ENCODE data around the gene DIPK2B. TPM values are rescaled to one million over a fixed set of nuclear protein-coding genes. Genes with fewer than 3 reads are reported as not detected.

The DIPK2B gene
- total and polyA plus RNA-seq, 2 of the 13 experiments (the other 11 are each of a cell fraction or from before 2014, with no cell fraction given): not detected

- H3K79me2 ChIP-seq (ENCODE audit: insufficient read depth, low read length): no peaks in the 10 kb centered on the region
- no peaks in the 10 kb centered on the region for H3K9me3 ChIP-seq (ENCODE audit: low read length)
- H3K36me3 ChIP-seq (replicated peaks in 1 of 2; ENCODE audit: control insufficient read depth in 1 of 2, insufficient read depth in 2 of 2, low read length in 2 of 2): no peaks in the 10 kb centered on the region
- H3K27me3 ChIP-seq (ENCODE audit: control insufficient read depth in 1 of 2, insufficient read depth in 2 of 2, low read length in 2 of 2): no peaks in the 10 kb centered on the region
- no peak overlapping the region for H3K9ac ChIP-seq (ENCODE audit: insufficient read depth, low read depth, low read length)
- ChIA-PET CTCF (ENCODE audit: low intra/inter-chr PET ratio, low total read pairs) (no interaction called here), POLR2A (no interaction called here)
- no peaks in the 10 kb centered on the region for H3K4me1 ChIP-seq (ENCODE audit: insufficient read depth, low read length)
- WGBS (ENCODE audit: low lambda C conversion rate): no CpG with 5 or more reads among the region's 1 CpG
- no peak for FAIRE-seq
- H2AFZ ChIP-seq (ENCODE audit: low read length): no peak overlapping the region
- no TSS peak for BruUV-seq (replicated peaks)
- no peak for TF ChIP-seq TRAFD1 (CRISPR knock-in tag; IDR thresholded peaks at IDR 0.05; ENCODE audit: borderline replicate concordance)
- TF ChIP-seq, protein P1, sequence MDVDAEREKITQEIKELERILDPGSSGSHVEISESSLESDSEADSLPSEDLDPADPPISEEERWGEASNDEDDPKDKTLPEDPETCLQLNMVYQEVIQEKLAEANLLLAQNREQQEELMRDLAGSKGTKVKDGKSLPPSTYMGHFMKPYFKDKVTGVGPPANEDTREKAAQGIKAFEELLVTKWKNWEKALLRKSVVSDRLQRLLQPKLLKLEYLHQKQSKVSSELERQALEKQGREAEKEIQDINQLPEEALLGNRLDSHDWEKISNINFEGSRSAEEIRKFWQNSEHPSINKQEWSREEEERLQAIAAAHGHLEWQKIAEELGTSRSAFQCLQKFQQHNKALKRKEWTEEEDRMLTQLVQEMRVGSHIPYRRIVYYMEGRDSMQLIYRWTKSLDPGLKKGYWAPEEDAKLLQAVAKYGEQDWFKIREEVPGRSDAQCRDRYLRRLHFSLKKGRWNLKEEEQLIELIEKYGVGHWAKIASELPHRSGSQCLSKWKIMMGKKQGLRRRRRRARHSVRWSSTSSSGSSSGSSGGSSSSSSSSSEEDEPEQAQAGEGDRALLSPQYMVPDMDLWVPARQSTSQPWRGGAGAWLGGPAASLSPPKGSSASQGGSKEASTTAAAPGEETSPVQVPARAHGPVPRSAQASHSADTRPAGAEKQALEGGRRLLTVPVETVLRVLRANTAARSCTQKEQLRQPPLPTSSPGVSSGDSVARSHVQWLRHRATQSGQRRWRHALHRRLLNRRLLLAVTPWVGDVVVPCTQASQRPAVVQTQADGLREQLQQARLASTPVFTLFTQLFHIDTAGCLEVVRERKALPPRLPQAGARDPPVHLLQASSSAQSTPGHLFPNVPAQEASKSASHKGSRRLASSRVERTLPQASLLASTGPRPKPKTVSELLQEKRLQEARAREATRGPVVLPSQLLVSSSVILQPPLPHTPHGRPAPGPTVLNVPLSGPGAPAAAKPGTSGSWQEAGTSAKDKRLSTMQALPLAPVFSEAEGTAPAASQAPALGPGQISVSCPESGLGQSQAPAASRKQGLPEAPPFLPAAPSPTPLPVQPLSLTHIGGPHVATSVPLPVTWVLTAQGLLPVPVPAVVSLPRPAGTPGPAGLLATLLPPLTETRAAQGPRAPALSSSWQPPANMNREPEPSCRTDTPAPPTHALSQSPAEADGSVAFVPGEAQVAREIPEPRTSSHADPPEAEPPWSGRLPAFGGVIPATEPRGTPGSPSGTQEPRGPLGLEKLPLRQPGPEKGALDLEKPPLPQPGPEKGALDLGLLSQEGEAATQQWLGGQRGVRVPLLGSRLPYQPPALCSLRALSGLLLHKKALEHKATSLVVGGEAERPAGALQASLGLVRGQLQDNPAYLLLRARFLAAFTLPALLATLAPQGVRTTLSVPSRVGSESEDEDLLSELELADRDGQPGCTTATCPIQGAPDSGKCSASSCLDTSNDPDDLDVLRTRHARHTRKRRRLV (CRISPR knock-in tag; IDR thresholded peaks at IDR 0.05): no peak
- no peak overlapping the region for H3K4me2 ChIP-seq (ENCODE audit: low read depth, low read length)
- DNase-seq (ENCODE audit: low spot score): no peak
- H3K4me3 ChIP-seq (replicated peaks in 1 of 3; ENCODE audit: insufficient read depth in 1 of 3, low read depth in 2 of 3, low read length in 3 of 3): no peak overlapping the region
- H3K27ac ChIP-seq (ENCODE audit: extremely low read length, insufficient read depth, low read length): no peak overlapping the region
- H4K20me1 ChIP-seq (ENCODE audit: insufficient read depth, low read length): no peaks in the 10 kb centered on the region
- in situ Hi-C loops (cut with HindIII; ENCODE audit: extremely low pct_ligation_motif_present, low pct_unique_long_range_greater_than_20kb) (no loop called here), intact Hi-C loops (cut with micrococcal nuclease; ENCODE audit: unreplicated experiment) (no loop called here)
- no peak for ATAC-seq
Observed at GRCh38 chrX:45238489-45238888, 37.8 kb upstream of the DIPK2B start.
